ENCODE data around the gene CREB5.

DNA sequence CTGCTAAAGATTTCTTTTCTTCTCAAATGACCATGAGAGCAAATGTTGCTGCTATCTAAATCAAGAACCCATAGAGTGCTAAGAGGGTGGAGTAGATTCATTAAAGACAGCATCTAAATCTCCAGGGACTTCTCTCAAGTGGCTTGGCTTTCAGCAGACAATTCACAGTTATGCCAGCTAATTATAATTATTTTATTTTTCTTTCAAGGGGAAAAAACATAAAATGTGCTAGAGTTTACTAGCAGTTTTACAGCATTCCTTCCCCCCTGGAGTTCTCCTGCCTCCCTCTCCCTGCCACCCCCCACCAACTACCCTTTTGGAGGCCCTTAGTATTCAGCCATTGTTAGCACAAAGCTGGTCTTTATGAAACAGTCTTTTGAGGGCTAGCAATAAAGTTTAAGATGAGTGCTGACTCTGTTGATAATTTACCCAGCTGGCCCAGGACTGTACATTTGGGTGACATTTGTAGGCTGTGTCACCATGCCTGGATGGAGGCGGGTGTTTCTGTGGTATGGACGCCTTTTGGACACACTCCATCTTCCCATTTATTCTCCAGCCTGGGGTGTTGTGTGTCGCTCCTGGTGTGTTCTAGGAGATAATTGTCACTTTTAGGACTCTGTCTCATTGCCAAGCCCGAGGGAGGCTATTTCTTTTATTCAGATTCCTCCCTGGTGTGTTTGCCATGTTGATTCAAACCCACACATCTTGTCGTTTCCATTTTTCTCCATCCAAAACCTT is 160.2 kb downstream of the CREB5 start:
- TF ChIP-seq, protein P1, sequence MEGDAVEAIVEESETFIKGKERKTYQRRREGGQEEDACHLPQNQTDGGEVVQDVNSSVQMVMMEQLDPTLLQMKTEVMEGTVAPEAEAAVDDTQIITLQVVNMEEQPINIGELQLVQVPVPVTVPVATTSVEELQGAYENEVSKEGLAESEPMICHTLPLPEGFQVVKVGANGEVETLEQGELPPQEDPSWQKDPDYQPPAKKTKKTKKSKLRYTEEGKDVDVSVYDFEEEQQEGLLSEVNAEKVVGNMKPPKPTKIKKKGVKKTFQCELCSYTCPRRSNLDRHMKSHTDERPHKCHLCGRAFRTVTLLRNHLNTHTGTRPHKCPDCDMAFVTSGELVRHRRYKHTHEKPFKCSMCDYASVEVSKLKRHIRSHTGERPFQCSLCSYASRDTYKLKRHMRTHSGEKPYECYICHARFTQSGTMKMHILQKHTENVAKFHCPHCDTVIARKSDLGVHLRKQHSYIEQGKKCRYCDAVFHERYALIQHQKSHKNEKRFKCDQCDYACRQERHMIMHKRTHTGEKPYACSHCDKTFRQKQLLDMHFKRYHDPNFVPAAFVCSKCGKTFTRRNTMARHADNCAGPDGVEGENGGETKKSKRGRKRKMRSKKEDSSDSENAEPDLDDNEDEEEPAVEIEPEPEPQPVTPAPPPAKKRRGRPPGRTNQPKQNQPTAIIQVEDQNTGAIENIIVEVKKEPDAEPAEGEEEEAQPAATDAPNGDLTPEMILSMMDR (IDR thresholded peaks at IDR 0.05) = no peak
- TF ChIP-seq POLR2AphosphoS5 (IDR thresholded peaks at IDR 0.05) = no peak

Data from esophagus muscularis mucosa (tissue), 3 donors.